Measurements from ENCODE around the gene DLGAP1. TPM values are rescaled to one million over a fixed set of nuclear protein-coding genes. Genes with fewer than 3 reads are reported as not detected.
A peak's percentile ranks its signal among the peaks of the same experiment; 100 is the strongest.

The DLGAP1 gene
- total and polyA plus RNA-seq, 2 of the 13 experiments (the other 11 are each of a cell fraction or from before 2014, with no cell fraction given), result 0.01 TPM; not detected in 1

DNA sequence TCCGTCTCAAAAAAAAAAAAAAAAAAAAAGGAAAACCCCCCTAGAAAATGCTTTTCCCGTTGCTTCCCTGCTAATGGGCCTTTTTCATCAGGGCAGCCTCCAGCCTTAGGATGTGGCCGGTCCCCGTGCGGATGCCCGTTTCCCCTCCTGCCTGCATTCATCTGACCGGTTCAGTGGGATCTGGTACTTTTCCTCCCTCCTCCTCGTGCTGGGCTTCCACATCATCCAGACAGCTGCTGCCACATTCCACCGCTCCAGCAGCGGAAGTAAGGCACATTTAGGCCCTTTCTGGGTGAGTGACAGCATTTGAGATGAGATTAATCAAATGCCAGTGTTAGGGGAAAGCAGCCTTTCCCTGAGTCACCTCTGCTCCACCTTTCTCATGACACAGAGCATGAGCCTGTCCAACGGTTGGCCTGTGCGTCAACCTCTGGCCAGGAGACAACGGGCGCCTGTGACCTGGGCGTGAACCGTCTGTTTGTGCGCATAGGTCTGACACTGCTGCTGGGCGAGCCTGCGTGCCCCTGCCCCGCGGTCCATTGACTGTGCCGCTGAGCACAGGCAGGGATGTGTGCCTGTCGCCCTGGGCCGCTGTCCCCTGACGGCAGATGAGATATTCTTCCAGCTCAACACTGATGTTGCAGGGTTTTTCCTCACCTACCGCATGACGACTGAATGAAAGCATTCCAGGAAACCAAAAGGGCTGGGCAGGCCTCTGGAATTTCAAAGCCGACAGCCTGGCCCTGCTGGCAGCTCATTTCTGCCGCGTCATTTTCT, 831.1 kb downstream of the DLGAP1 start (continued):
- TF ChIP-seq ZNF24 (IDR thresholded peaks at IDR 0.05) (no peak), AKAP8 (CRISPR knock-in tag; IDR thresholded peaks at IDR 0.05) (no peak), ZNF235 (CRISPR knock-in tag; IDR thresholded peaks at IDR 0.05; ENCODE audit: borderline replicate concordance) (no peak; the same call in 1 of the 2 replicates), ZSCAN22 (CRISPR knock-in tag; IDR thresholded peaks at IDR 0.05) (0 out of 2 replicates have a peak, but pooled peaks have one; percentile 37), ZNF720 (CRISPR knock-in tag; IDR thresholded peaks at IDR 0.05) (no peak), SP5 (CRISPR knock-in tag; IDR thresholded peaks at IDR 0.05; ENCODE audit: borderline replicate concordance, low read depth) (peak; percentile 30)
- TF ChIP-seq, protein P1, sequence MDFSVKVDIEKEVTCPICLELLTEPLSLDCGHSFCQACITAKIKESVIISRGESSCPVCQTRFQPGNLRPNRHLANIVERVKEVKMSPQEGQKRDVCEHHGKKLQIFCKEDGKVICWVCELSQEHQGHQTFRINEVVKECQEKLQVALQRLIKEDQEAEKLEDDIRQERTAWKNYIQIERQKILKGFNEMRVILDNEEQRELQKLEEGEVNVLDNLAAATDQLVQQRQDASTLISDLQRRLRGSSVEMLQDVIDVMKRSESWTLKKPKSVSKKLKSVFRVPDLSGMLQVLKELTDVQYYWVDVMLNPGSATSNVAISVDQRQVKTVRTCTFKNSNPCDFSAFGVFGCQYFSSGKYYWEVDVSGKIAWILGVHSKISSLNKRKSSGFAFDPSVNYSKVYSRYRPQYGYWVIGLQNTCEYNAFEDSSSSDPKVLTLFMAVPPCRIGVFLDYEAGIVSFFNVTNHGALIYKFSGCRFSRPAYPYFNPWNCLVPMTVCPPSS (IDR thresholded peaks at IDR 0.05), result no peak
- TF ChIP-seq, protein P2, sequence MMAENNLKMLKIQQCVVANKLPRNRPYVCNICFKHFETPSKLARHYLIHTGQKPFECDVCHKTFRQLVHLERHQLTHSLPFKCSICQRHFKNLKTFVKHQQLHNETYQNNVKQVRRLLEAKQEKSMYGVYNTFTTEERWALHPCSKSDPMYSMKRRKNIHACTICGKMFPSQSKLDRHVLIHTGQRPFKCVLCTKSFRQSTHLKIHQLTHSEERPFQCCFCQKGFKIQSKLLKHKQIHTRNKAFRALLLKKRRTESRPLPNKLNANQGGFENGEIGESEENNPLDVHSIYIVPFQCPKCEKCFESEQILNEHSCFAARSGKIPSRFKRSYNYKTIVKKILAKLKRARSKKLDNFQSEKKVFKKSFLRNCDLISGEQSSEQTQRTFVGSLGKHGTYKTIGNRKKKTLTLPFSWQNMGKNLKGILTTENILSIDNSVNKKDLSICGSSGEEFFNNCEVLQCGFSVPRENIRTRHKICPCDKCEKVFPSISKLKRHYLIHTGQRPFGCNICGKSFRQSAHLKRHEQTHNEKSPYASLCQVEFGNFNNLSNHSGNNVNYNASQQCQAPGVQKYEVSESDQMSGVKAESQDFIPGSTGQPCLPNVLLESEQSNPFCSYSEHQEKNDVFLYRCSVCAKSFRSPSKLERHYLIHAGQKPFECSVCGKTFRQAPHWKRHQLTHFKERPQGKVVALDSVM (CRISPR knock-in tag; IDR thresholded peaks at IDR 0.05), result 0 out of 2 replicates have a peak, but pooled peaks have one; percentile 20
- TF ChIP-seq, protein P3, sequence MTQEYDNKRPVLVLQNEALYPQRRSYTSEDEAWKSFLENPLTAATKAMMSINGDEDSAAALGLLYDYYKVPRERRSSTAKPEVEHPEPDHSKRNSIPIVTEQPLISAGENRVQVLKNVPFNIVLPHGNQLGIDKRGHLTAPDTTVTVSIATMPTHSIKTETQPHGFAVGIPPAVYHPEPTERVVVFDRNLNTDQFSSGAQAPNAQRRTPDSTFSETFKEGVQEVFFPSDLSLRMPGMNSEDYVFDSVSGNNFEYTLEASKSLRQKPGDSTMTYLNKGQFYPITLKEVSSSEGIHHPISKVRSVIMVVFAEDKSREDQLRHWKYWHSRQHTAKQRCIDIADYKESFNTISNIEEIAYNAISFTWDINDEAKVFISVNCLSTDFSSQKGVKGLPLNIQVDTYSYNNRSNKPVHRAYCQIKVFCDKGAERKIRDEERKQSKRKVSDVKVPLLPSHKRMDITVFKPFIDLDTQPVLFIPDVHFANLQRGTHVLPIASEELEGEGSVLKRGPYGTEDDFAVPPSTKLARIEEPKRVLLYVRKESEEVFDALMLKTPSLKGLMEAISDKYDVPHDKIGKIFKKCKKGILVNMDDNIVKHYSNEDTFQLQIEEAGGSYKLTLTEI (CRISPR knock-in tag; conservative IDR thresholded peaks at IDR 0.05), result no peak
- TF ChIP-seq, protein P4, sequence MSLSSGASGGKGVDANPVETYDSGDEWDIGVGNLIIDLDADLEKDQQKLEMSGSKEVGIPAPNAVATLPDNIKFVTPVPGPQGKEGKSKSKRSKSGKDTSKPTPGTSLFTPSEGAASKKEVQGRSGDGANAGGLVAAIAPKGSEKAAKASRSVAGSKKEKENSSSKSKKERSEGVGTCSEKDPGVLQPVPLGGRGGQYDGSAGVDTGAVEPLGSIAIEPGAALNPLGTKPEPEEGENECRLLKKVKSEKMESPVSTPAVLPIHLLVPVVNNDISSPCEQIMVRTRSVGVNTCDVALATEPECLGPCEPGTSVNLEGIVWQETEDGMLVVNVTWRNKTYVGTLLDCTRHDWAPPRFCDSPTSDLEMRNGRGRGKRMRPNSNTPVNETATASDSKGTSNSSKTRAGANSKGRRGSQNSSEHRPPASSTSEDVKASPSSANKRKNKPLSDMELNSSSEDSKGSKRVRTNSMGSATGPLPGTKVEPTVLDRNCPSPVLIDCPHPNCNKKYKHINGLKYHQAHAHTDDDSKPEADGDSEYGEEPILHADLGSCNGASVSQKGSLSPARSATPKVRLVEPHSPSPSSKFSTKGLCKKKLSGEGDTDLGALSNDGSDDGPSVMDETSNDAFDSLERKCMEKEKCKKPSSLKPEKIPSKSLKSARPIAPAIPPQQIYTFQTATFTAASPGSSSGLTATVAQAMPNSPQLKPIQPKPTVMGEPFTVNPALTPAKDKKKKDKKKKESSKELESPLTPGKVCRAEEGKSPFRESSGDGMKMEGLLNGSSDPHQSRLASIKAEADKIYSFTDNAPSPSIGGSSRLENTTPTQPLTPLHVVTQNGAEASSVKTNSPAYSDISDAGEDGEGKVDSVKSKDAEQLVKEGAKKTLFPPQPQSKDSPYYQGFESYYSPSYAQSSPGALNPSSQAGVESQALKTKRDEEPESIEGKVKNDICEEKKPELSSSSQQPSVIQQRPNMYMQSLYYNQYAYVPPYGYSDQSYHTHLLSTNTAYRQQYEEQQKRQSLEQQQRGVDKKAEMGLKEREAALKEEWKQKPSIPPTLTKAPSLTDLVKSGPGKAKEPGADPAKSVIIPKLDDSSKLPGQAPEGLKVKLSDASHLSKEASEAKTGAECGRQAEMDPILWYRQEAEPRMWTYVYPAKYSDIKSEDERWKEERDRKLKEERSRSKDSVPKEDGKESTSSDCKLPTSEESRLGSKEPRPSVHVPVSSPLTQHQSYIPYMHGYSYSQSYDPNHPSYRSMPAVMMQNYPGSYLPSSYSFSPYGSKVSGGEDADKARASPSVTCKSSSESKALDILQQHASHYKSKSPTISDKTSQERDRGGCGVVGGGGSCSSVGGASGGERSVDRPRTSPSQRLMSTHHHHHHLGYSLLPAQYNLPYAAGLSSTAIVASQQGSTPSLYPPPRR (CRISPR knock-in tag; IDR thresholded peaks at IDR 0.05; ENCODE audit: borderline replicate concordance), result peak; percentile 95
- TF ChIP-seq, protein P5, sequence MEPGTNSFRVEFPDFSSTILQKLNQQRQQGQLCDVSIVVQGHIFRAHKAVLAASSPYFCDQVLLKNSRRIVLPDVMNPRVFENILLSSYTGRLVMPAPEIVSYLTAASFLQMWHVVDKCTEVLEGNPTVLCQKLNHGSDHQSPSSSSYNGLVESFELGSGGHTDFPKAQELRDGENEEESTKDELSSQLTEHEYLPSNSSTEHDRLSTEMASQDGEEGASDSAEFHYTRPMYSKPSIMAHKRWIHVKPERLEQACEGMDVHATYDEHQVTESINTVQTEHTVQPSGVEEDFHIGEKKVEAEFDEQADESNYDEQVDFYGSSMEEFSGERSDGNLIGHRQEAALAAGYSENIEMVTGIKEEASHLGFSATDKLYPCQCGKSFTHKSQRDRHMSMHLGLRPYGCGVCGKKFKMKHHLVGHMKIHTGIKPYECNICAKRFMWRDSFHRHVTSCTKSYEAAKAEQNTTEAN (CRISPR knock-in tag; conservative IDR thresholded peaks at IDR 0.05), result peak; percentile 90

All from HepG2 (cell line).